EL (cell line): ENCODE data around the gene GLB1L2.
"Not testable (repeated sequence)": the region's sequence is repeated elsewhere in the genome, so short reads cannot be mapped to it uniquely, and the experiment has no call there.

Experiments used
- DNase-seq: peaks from one replicate; pipeline ENCODE4 v3.0.0-alpha.2; 2016

GLB1L2 gene

DNA sequence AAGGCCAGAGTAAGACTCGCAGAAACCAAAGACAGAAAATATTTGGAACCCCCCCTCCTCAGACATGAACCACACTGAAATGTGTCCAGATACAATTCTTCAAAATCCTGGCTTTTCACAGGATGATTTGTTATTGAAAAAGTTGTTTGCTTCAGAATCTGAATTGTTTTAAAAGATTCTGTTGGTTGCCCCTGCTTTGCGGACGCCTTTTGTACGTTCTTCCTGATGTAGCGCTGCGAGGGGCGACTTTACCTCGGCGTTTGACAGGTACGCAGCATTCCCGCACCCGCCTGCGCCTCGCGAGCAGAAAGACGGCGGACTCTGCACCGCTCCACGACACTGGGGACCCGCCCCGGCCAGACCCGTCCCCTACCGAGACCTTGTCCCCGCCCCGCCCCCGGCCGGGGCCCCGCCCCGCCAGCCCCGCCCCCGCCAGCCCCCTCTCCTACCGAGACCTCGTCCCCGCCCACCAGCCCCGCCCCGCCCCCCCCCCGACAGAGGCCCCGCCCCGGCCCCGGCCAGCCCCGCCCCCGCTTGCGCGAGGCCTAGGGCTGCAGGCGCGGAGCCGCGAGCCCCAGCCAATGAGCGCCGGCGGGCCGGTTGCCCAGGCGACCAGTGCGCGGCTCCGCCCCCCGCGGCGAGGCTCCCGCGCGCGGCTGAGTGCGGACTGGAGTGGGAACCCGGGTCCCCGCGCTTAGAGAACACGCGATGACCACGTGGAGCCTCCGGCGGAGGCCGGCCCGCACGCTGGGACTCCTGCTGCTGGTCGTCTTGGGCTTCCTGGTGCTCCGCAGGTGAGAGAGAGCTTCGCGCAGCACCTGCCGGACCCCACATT is at the start of gene GLB1L2:
Gene GLB1L2 (plus strand): TSS at position 635 of the 835 bp plus-strand sequence. CDS start 74 bp downstream, at position 709.
- no peak for DNase-seq

DNA sequence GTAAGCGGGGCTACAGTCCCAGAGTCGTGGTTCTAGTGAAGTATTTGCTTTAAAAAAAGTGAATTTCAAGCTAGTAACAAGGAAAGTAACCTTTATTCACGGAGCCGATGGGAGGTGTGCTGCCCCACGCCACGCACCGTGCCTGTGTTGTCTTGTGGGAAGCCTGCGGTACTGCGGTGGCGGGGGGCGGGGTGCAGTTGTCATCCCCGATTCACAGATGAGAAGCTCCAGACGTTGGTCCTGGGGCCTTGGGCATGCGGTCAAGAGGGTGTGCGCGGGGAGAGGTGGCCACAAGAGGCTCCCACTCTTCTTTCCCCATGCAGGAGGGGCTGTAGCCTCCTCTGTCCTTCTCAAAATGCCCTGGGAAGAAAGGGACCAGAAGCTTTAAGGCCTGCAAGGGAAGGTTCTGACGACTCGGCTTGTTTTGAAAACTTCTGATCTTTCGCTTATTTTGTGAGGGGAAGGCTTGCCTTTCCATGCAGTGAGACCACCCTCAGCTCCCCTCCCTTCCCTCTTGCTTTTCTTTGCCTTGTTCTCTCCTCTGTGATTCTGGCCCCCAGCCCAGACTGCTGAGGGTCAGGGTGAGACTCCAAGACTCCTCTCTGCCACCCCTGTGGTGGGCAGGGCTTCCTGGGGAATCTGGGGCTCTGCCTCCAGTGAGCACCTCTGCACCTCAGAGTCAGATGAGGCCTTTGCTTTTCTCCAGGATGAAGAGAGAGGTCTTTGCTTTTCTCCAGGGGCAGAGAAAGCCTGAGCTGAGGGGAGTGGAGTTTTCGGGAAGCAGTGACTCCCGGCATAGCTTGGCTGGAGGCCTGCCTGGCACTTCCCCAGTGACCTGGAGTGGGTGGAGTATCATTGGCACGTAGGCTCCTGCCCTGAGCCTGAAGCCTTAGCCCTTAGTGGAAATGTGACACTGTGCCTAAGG is 49.4 kb upstream of the GLB1L2 start:
- DNase-seq = no peak

DNA sequence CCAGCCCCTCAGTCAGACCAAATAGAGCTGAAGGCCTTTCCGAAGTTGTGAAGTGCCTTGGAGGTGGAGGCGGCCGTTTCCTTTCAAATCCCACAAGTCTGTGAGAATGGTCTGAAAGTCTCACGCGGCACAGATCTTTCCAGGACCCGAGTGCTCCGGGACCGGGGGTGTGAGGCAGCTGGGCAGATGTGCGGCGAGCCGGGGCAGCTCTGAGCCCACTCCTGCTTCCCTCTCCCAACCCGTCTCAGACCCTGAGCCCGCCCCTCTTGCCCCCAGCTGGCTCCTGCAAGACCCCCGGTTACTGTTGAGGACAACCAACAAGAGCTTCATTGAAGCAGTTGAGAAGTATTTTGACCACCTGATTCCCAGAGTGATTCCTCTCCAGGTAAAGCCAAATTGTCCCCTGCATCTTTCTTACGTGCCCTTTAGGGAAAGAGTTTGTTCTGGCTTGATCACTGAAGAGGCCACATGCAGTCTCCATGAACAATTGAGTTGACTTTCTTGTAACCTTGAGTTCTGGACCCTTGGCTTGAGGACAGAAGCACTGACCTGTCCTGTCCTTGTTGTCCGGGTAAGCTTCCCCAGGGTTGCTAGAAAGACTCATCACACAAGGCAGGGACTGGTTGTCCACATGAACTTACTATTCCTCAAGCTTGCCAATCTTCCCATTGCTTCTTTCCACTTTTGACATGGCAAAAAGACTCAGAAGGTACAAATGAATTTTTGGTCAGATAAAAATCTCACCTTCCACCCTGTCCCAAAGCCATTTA is 48.1 kb upstream of the GLB1L2 start:
- no peak for DNase-seq

DNA sequence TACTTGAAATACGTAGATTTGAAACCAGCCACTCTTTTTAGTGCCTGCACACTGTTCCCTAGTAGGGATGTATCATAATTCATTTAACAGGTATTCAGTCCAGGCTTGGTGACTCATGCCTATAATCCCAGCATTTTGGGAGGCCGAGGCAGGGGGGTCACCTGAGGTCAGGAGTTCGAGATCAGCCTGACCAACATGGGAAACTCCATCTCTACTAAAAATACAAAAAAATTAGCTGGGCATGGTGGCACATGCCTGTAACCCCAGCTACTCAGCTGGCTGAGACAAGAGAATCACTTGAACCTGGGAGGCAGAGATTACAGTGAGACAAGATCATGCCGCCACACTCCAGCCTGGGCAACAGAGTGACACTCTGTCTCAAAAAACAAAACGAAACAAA is 47.4 kb upstream of the GLB1L2 start:
- DNase-seq = not testable (repeated sequence)

DNA sequence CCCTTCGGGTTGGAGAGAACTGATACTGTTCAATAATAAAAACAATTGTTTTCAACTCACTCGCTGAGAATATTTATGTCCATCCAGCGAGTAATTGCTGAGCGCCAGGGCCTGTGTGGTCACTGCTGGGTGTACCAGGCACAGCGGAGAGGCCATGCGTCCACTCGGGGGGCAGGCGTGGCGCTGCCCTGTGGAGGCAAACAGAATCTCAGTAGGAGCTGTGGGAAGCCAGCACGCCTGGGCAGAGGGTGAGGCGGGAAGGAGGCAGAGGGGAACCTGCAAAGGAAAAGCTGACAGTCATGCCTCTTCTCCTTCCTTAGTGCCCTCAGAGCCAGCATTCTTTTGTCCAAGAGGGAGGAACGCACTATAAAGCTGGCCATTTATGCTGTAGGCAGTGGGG is 44.2 kb upstream of the GLB1L2 start:
- no peak for DNase-seq

DNA sequence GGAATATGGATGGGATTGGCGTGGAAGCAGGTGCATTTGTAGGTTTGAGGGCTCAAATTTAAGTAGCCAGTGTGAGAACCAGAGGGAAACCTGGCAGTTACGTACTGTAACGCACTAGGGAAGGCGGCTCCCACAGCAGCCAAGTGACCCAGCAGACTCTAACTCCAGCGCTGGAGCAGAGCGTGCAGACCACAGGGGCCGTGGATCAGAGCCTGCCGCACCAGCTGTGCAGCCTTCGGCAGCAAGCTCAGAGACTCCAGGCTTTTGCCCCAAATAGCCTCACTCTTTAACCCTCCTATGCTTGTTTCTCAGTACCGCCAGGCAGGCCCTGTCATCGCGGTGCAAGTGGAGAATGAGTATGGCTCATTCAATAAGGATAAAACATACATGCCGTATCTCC is 43.3 kb upstream of the GLB1L2 start:
- DNase-seq = no peak

DNA sequence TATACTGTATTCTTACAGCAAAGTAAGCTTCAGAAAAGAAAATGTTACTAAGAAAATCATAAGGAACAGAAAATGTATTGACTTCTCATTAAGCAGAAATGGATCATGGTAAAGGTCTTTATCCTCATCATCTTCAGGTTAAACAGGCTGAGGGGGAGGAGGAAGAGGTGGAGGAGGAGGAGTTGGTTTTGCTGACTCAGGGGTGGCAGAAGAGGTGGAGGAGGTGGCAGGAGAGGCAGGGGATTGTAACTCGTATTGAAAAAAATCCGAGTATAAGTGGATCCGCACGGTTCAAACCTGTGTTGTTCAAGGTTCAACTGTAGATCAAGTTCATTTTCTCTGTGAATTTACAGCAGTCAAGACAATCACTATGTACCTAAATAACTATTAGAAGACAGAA is 42.6 kb upstream of the GLB1L2 start:
- no peak for DNase-seq

- DNase-seq = no peak
Observed at GRCh38 chr11:134289789-134290188, 42.0 kb upstream of the GLB1L2 start.

DNA sequence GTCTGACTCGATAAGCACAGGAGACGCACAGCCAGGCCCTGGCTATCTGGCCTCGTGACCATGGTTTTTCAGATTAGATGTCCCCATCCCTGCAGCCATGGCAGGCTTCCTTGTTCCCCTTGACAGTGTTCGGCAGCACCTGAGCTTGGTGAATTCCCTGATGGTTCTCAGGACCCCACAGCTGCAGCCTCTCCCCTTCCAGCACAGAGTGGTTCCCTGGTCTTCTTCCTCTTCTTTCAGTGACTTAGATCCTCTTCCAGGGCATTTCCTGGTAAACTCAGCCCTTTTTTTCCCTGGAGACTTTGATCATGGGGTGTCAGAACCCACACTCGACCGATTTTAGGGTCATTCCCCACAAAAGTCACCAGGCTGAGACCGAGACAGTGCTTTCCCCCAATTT is 41.1 kb upstream of the GLB1L2 start:
- no peak for DNase-seq

- DNase-seq = no peak
Observed at GRCh38 chr11:134291196-134291595, 40.6 kb upstream of the GLB1L2 start.

GRCh38 chr11:134292661-134293060 is 39.1 kb upstream of the GLB1L2 start:
- DNase-seq = no peak

DNA sequence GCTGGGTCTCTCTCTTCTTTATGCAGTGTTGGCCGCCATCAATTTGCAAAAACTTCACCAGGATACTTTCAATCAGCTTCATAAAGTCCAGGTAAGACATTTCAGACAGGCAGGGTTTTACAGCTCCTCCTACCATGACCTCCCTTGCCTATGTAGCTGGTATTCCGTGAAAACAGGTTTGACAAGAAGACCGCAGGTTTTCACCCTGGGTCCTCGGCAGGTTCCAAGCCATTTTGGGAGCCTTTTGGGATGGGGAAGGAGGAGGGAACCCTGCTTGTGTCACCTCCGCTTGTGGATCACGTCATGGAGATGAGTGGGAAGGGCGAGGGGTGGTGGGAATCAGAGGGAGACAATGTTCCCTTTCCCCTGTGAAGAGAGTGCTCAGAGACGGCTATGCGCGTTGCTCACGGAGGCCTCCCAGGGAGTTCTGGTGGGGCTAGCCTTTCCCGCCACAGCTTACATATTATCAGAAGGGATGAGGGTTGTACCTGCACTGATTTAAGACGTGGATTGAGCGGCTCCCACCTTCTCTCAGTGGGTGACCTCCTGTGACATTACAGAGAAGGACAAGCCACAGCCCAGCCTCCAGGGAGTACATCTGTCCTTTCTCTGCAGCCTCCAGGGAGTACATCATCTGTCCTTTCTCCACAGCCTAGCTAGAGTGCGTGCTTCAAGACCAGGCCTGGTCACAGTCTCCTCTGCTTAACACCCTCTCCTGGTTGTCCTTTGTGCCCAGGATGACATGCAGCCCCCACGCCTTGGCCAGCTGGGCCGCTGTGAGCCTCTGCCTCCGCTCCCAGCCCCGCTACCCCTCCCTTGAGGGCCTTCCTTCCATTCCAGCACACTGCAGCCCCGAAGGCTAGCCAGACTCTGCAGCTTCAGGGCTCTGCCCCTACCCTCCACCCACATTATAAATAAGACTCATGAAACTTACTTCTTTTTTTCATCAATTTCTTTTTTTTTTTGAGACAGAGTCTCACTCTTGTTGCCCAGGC is 38.4 kb upstream of the GLB1L2 start:
- DNase-seq = no peak

DNA sequence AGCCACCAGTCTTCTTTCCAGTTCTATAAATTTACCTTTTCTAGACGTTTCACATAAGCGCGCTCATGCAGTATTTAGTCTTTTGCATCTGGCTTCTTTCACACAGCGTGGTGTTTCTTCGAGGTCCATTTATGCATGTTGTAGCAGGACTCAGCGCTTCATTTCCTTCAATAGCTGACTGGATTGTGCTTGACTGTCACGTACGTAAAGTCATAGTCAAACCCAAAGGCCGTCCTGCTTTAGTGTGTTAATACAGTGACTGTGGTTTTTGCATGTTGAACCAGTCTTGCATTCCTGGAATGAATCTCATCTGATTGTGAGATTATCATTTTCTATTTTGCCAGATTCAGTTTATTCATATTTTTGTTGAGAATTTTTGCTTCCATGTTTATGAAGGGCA is 37.1 kb upstream of the GLB1L2 start:
- no peak for DNase-seq

GRCh38 chr11:134312223-134312622 is 19.6 kb upstream of the GLB1L2 start:
- no peak for DNase-seq

DNA sequence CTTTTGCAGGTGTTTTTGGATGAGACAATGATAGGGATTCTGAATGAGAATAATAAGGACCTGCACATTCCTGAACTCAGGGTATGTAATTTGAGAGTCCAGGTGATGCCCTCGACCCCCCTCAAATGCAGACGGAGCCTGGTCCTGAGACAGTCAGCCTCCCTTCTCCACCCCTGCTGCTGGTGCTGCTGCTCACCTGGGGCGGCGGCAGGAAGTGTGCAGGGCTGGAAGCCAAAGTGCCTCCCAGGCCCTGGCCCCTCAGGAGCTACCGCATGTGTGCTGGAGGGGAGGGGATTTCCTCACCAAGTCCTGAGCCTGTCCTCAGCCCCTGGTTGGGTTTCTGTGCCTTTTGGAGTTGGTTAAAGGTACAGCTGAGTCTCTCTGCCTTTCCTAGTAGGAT is 19.0 kb upstream of the GLB1L2 start:
- DNase-seq = no peak

GRCh38 chr11:134313379-134313778 is 18.4 kb upstream of the GLB1L2 start:
- no peak for DNase-seq

GRCh38 chr11:134313821-134314607 is 17.8 kb upstream of the GLB1L2 start:
- no peak for DNase-seq

DNA sequence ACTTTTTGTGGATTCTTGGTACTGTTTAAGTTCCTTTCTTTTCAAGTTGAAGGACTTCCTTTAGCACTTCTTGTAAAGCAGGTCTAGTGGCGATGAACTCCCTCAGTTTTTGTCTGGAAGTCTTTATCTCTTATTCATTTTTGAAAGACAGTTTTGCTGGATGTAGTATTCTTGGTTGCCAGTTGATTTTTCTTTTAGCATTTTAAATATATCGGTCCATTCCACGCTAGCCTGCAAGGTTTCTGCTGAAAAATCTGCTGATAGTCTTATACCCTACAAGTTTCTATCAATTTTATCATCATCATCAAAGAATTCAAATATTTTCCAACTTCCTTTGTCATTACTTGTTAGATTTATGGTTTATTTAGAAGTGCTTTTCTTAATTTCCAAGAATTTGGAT is 14.7 kb upstream of the GLB1L2 start:
- DNase-seq = no peak

GRCh38 chr11:134321373-134321772 is 10.4 kb upstream of the GLB1L2 start:
- DNase-seq = not testable (repeated sequence)

GRCh38 chr11:134322553-134322952 is 9.2 kb upstream of the GLB1L2 start:
- no peak for DNase-seq

DNA sequence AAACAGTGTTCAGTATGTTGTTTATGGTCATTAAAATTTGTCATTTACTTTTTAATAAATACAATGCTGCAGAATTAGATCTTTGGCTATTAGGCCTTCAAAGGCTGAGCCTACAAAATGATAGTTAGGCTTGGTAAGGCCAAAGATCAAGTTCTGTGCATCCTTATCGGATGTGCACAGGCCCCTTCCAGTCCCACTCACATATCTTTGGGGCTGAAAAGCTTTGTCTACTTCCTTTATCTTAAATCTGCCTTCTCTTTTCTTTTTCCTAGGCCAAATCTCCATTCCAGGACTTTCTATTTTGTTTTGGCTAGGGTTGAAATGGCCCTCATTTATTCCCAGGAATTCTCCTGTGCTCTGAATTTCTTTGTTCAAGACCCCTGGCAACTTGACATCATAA is 3.4 kb upstream of the GLB1L2 start:
- no peak for DNase-seq
